GM12875 (cell line): Measurements from ENCODE around the gene FNDC11.

Source experiments
- H3K4me3 ChIP-seq: one replicate; pipeline ENCODE4 v1.5.1; 2011; ENCODE audit warnings: low read depth, low read length, control low read depth
- CTCF ChIP-seq: IDR thresholded peaks from 2 replicates; pipeline ENCODE4 v1.5.1; 2011; ENCODE audit warnings: low read depth, mild to moderate bottlenecking, control low read depth, inconsistent platforms, low read length, moderate library complexity, borderline replicate concordance; ENCODE audit not compliant: insufficient read depth

Gene FNDC11

GRCh38 chr20:63586797-63587196 lies 32.8 kb downstream of the FNDC11 start:
- no peak overlapping the region for H3K4me3 ChIP-seq
- TF ChIP-seq CTCF, result no peak

- H3K4me3 ChIP-seq, result no peak overlapping the region
- no peak for TF ChIP-seq CTCF
These were observed 33.3 kb downstream of the FNDC11 start for GRCh38 chr20:63587256-63587655.

GRCh38 chr20:63587776-63588591 lies 34.0 kb downstream of the FNDC11 start:
- no peak for TF ChIP-seq CTCF
- H3K4me3 ChIP-seq, result no peak overlapping the region

GRCh38 chr20:63588641-63589041 lies 34.7 kb downstream of the FNDC11 start:
- TF ChIP-seq CTCF, result no peak
- no peak overlapping the region for H3K4me3 ChIP-seq

GRCh38 chr20:63589261-63590217 lies 35.6 kb downstream of the FNDC11 start:
- no peak overlapping the region for H3K4me3 ChIP-seq
- TF ChIP-seq CTCF, result no peak

GRCh38 chr20:63590218-63591146 lies 36.5 kb downstream of the FNDC11 start:
- H3K4me3 ChIP-seq, result no peak overlapping the region
- TF ChIP-seq CTCF, result no peak
